SK-N-SH treated with all-trans-retinoic acid at 6 μM for 48 hours (cell line): ENCODE measurements around the gene GOLPH3.

Experiments
- ATAC-seq: fragments of 200-7000 bp; cut with Tn5 transposase; 3 replicates; pipeline ENCODE4 v1.9.1; 2020; ENCODE audit warnings: mild to moderate bottlenecking, moderate library complexity
- ARNTL ChIP-seq: fragments of 450-650 bp; formaldehyde crosslinking; IDR thresholded peaks from 2 replicates; pipeline ENCODE4 v1.5.0; 2020; ENCODE audit warnings: low read depth, mild to moderate bottlenecking, moderate library complexity, borderline replicate concordance
- BACH2 ChIP-seq: fragments of 250-450 bp; sonication (Bioruptor Pico); IDR thresholded peaks from 2 replicates; pipeline ENCODE4 v1.9.0; 2021; ENCODE audit warnings: mild to moderate bottlenecking, borderline replicate concordance
- GLIS3 ChIP-seq: fragments of 250-450 bp; sonication (Bioruptor Pico); IDR thresholded peaks from 2 replicates; pipeline ENCODE4 v1.5.0; 2020; ENCODE audit warnings: mild to moderate bottlenecking, moderate library complexity
- ISL1 ChIP-seq: fragments of 250-450 bp; sonication (Bioruptor Pico); IDR thresholded peaks from 2 replicates; pipeline ENCODE4 v2.1.2; 2022; ENCODE audit warnings: mild to moderate bottlenecking, moderate library complexity
- OSR1 ChIP-seq: fragments of 250-450 bp; sonication (Bioruptor Pico); IDR thresholded peaks from 2 replicates; pipeline ENCODE4 v1.8.0; 2022; ENCODE audit warnings: moderate library complexity, mild to moderate bottlenecking, inconsistent platforms
- RARB ChIP-seq: fragments of 250-450 bp; sonication (Bioruptor Pico); IDR thresholded peaks from 2 replicates; pipeline ENCODE4 v1.8.0; 2021; ENCODE audit warnings: mild to moderate bottlenecking, moderate library complexity
- SNAI2 ChIP-seq: fragments of 250-450 bp; sonication (Bioruptor Pico); IDR thresholded peaks from 2 replicates; pipeline ENCODE4 v1.5.0; 2020; ENCODE audit warnings: mild to moderate bottlenecking, moderate library complexity
- TCF4 ChIP-seq: fragments of 250-450 bp; sonication (Bioruptor Pico); IDR thresholded peaks from 2 replicates; pipeline ENCODE4 v1.8.0; 2021; ENCODE audit warnings: mild to moderate bottlenecking, moderate library complexity, borderline replicate concordance
- TOX ChIP-seq: fragments of 250-450 bp; sonication (Bioruptor Pico); IDR thresholded peaks from 2 replicates; pipeline ENCODE4 v1.8.0; 2021; ENCODE audit warnings: mild to moderate bottlenecking, moderate library complexity, borderline replicate concordance
- ZC3H10 ChIP-seq: fragments of 250-450 bp; sonication (Bioruptor Pico); IDR thresholded peaks from 2 replicates; pipeline ENCODE4 v1.5.1; 2021; ENCODE audit warnings: mild to moderate bottlenecking, moderate library complexity
- ZFP3 ChIP-seq: fragments of 250-450 bp; sonication (Bioruptor Pico); IDR thresholded peaks from 2 replicates; pipeline ENCODE4 v1.5.0; 2020; ENCODE audit warnings: mild to moderate bottlenecking, moderate library complexity
- ZFP30 ChIP-seq: fragments of 450-650 bp; formaldehyde crosslinking; IDR thresholded peaks from 2 replicates; pipeline ENCODE4 v1.5.0; 2022; ENCODE audit warnings: mild to moderate bottlenecking, moderate library complexity
- ZNF565 ChIP-seq: fragments of 450-650 bp; formaldehyde crosslinking; conservative IDR thresholded peaks from 2 replicates; pipeline ENCODE4 v1.5.0; 2020; ENCODE audit warnings: low read depth, mild to moderate bottlenecking, moderate library complexity
- ZNF70 ChIP-seq: fragments of 450-650 bp; formaldehyde crosslinking; IDR thresholded peaks from 2 replicates; pipeline ENCODE4 v1.5.0; 2020; ENCODE audit warnings: mild to moderate bottlenecking, moderate library complexity
- ZNF8 ChIP-seq: fragments of 450-650 bp; formaldehyde crosslinking; IDR thresholded peaks from 2 replicates; pipeline ENCODE4 v1.5.0; 2020; ENCODE audit warnings: mild to moderate bottlenecking, moderate library complexity
- TF ChIP-seq, protein P1 (sequence below): fragments of 250-450 bp; sonication (Bioruptor Pico); IDR thresholded peaks from 2 replicates; pipeline ENCODE4 v1.8.0; 2021; ENCODE audit warnings: low read depth, mild to moderate bottlenecking, moderate library complexity, borderline replicate concordance
- TF ChIP-seq, protein P2 (sequence below): fragments of 250-450 bp; sonication (Bioruptor Pico); IDR thresholded peaks from 2 replicates; pipeline ENCODE4 v1.5.1; 2021; ENCODE audit warnings: mild to moderate bottlenecking, moderate library complexity
- TF ChIP-seq, protein P3 (sequence below): fragments of 250-450 bp; sonication (Bioruptor Pico); IDR thresholded peaks from 2 replicates; pipeline ENCODE4 v1.5.0; 2020; ENCODE audit warnings: mild to moderate bottlenecking, moderate library complexity
- TF ChIP-seq, protein P4 (sequence below): fragments of 250-450 bp; sonication (Bioruptor Pico); IDR thresholded peaks from 2 replicates; pipeline ENCODE4 v1.5.1; 2020; ENCODE audit warnings: low read depth, mild to moderate bottlenecking, moderate library complexity
- TF ChIP-seq, protein P5 (sequence below): fragments of 250-450 bp; sonication (Bioruptor Pico); IDR thresholded peaks from 2 replicates; pipeline ENCODE4 v1.8.0; 2020; ENCODE audit warnings: mild to moderate bottlenecking, moderate library complexity, borderline replicate concordance

Gene GOLPH3

DNA sequence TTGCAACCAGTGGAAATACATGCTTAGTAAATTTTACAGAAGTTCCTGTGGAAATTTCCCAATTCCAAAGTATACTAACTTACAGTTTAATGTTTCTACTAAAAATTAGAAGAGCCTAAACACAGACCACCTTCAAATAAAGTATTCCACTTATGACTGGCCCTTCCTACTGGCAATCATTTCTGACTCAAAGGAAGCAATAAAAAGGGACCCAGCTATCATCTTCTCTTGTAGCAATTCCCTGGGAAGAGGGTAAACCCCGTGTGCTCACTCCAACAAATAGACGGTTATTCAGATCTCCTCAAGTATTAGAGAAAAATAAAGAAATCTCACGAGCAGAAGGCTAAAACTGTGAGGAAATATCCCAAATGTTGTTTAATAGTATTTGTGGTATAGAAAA lies 43.3 kb downstream of the GOLPH3 start (continued):
- TF ChIP-seq, protein P1, sequence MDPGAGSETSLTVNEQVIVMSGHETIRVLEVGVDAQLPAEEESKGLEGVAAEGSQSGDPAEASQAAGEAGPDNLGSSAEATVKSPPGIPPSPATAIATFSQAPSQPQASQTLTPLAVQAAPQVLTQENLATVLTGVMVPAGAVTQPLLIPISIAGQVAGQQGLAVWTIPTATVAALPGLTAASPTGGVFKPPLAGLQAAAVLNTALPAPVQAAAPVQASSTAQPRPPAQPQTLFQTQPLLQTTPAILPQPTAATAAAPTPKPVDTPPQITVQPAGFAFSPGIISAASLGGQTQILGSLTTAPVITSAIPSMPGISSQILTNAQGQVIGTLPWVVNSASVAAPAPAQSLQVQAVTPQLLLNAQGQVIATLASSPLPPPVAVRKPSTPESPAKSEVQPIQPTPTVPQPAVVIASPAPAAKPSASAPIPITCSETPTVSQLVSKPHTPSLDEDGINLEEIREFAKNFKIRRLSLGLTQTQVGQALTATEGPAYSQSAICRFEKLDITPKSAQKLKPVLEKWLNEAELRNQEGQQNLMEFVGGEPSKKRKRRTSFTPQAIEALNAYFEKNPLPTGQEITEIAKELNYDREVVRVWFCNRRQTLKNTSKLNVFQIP (CRISPR knock-in tag), result no peak
- TF ChIP-seq OSR1 (CRISPR knock-in tag) (no peak), BACH2 (no peak), RARB (CRISPR knock-in tag) (no peak)
- TF ChIP-seq, protein P2, sequence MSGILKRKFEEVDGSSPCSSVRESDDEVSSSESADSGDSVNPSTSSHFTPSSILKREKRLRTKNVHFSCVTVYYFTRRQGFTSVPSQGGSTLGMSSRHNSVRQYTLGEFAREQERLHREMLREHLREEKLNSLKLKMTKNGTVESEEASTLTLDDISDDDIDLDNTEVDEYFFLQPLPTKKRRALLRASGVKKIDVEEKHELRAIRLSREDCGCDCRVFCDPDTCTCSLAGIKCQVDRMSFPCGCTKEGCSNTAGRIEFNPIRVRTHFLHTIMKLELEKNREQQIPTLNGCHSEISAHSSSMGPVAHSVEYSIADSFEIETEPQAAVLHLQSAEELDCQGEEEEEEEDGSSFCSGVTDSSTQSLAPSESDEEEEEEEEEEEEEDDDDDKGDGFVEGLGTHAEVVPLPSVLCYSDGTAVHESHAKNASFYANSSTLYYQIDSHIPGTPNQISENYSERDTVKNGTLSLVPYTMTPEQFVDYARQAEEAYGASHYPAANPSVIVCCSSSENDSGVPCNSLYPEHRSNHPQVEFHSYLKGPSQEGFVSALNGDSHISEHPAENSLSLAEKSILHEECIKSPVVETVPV (CRISPR knock-in tag), result no peak
- TF ChIP-seq, all 23 proteins: peak for 0

DNA sequence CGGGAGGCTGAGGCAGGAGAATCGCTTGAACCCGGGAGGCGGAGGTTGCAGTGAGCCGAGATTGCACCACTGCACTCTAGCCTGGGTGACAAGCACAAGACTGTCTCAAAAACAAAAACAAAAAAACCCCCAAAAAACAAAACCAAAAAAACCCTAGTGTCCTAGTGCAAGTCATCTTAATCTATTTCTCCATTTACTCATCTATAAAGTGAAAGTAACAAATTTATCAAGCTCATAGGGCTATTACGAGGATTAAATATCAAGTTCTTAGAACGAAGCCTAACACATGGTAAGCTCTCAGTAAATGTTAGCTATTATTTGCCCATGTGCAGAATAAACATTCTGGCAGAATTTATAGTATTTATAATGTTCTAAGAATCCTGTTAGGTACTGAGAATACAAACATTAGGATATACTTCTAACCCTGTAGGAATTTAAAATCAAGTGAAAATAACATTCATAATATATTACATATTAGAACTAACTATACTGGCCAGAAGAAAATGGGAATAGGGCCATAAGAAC lies 45.0 kb downstream of the GOLPH3 start:
- TF ChIP-seq SNAI2 (CRISPR knock-in tag) (no peak), ZNF70 (CRISPR knock-in tag) (no peak), ISL1 (CRISPR knock-in tag) (no peak), BACH2 (no peak), ZFP3 (CRISPR knock-in tag) (no peak), GLIS3 (CRISPR knock-in tag) (no peak), TOX (CRISPR knock-in tag) (no peak)
- ATAC-seq, result no peak

DNA sequence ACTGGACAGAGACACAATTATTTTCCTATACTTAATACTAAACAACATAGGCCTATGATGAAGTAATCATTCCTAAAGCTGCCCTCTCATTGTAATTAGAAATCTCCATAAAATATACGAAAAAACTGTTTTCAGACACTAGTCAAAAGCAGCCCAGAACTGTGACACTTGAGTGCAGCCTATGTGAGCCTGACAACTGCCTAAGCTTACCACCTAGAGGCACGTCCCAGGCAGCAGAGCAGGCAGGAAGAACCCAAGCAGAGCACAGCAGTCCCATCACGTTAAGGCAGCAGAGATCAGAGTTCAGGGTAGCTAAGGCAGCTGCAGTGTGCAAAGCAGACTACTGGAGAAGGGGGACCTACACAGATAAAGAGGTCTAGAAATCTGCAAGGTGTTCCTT lies 46.4 kb downstream of the GOLPH3 start:
- no peak for ATAC-seq
- no peak for TF ChIP-seq ZNF565 (CRISPR knock-in tag)
- TF ChIP-seq, protein P3, sequence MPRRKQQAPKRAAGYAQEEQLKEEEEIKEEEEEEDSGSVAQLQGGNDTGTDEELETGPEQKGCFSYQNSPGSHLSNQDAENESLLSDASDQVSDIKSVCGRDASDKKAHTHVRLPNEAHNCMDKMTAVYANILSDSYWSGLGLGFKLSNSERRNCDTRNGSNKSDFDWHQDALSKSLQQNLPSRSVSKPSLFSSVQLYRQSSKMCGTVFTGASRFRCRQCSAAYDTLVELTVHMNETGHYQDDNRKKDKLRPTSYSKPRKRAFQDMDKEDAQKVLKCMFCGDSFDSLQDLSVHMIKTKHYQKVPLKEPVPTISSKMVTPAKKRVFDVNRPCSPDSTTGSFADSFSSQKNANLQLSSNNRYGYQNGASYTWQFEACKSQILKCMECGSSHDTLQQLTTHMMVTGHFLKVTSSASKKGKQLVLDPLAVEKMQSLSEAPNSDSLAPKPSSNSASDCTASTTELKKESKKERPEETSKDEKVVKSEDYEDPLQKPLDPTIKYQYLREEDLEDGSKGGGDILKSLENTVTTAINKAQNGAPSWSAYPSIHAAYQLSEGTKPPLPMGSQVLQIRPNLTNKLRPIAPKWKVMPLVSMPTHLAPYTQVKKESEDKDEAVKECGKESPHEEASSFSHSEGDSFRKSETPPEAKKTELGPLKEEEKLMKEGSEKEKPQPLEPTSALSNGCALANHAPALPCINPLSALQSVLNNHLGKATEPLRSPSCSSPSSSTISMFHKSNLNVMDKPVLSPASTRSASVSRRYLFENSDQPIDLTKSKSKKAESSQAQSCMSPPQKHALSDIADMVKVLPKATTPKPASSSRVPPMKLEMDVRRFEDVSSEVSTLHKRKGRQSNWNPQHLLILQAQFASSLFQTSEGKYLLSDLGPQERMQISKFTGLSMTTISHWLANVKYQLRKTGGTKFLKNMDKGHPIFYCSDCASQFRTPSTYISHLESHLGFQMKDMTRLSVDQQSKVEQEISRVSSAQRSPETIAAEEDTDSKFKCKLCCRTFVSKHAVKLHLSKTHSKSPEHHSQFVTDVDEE (CRISPR knock-in tag), result no peak
- TF ChIP-seq ARNTL (CRISPR knock-in tag), result no peak
- TF ChIP-seq TCF4 (CRISPR knock-in tag), result no peak
- TF ChIP-seq, protein P4, sequence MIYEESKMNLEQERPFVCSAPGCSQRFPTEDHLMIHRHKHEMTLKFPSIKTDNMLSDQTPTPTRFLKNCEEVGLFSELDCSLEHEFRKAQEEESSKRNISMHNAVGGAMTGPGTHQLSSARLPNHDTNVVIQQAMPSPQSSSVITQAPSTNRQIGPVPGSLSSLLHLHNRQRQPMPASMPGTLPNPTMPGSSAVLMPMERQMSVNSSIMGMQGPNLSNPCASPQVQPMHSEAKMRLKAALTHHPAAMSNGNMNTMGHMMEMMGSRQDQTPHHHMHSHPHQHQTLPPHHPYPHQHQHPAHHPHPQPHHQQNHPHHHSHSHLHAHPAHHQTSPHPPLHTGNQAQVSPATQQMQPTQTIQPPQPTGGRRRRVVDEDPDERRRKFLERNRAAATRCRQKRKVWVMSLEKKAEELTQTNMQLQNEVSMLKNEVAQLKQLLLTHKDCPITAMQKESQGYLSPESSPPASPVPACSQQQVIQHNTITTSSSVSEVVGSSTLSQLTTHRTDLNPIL (CRISPR knock-in tag), result no peak
- no peak for TF ChIP-seq ZC3H10
- TF ChIP-seq ZFP30, result no peak
- TF ChIP-seq, protein P5, sequence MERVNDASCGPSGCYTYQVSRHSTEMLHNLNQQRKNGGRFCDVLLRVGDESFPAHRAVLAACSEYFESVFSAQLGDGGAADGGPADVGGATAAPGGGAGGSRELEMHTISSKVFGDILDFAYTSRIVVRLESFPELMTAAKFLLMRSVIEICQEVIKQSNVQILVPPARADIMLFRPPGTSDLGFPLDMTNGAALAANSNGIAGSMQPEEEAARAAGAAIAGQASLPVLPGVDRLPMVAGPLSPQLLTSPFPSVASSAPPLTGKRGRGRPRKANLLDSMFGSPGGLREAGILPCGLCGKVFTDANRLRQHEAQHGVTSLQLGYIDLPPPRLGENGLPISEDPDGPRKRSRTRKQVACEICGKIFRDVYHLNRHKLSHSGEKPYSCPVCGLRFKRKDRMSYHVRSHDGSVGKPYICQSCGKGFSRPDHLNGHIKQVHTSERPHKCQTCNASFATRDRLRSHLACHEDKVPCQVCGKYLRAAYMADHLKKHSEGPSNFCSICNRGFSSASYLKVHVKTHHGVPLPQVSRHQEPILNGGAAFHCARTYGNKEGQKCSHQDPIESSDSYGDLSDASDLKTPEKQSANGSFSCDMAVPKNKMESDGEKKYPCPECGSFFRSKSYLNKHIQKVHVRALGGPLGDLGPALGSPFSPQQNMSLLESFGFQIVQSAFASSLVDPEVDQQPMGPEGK (CRISPR knock-in tag), result no peak
- TF ChIP-seq ZNF8 (CRISPR knock-in tag), result no peak
- no peak for TF ChIP-seq BACH2
- TF ChIP-seq, all 23 proteins: peak for 0

DNA sequence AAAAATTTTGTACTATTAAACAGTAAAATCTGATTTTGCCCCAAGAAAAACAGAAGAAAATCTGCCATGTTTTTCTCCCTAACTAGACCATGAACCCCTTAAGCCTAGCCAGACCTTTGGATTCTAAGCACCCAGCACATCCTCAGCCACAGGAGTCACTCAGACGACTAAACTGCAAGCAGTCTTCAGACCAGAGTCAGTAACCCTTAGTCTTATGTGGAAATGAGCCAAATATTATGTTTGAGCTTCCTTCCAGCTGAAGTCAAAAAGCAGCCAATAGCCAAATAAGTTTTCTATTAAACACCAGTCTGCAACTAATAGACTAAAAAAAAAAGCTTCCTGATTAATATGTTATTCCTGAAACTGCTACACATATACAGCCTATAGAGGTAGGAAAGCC lies 47.4 kb downstream of the GOLPH3 start:
- ATAC-seq, result no peak
- TF ChIP-seq GLIS3 (CRISPR knock-in tag) (no peak), SNAI2 (CRISPR knock-in tag) (no peak), TCF4 (CRISPR knock-in tag) (no peak), ZNF565 (CRISPR knock-in tag) (no peak), ZFP3 (CRISPR knock-in tag) (no peak), ISL1 (CRISPR knock-in tag) (no peak), BACH2 (no peak)
- TF ChIP-seq, protein P3 (CRISPR knock-in tag), result no peak
- TF ChIP-seq, protein P5 (CRISPR knock-in tag), result no peak
- TF ChIP-seq, protein P2 (CRISPR knock-in tag), result no peak
